ENCODE results near the gene SLC25A1.

GRCh38 chr22:19180234-19180633 lies 1.7 kb upstream of the SLC25A1 start:
- no peak for TF ChIP-seq EP300 (conservative IDR thresholded peaks at IDR 0.05; ENCODE audit: poor library complexity, severe bottlenecking)
- no peak for TF ChIP-seq RAD21 (conservative IDR thresholded peaks at IDR 0.05)
- TF ChIP-seq POLR2AphosphoS5 (IDR thresholded peaks at IDR 0.05) = no peak

Data from neural cell (in vitro differentiated cells).